NOMO-1 treated with DMSO at 0.1 percent for 48 hours (cell line): ENCODE measurements around the gene MCRIP2.
A peak's percentile ranks its signal among the peaks of the same experiment; 100 is the strongest.
"Not testable (repeated sequence)": the region's sequence is repeated elsewhere in the genome, so short reads cannot be mapped to it uniquely, and the experiment has no call there.

Experiments used
- DNase-seq: peaks from one replicate; lab custom pipeline; 2025; ENCODE audit not compliant: unreplicated experiment; lab: John Stamatoyannopoulos, UW

Gene MCRIP2

GRCh38 chr16:679814-680624 is 38.4 kb downstream of the MCRIP2 start, which contains the start of gene STUB1:
TSS of gene STUB1 (plus strand) at chr16:680410. CDS start at chr16:680526, 116 bp downstream.
- peak; percentile 66 for DNase-seq

DNA sequence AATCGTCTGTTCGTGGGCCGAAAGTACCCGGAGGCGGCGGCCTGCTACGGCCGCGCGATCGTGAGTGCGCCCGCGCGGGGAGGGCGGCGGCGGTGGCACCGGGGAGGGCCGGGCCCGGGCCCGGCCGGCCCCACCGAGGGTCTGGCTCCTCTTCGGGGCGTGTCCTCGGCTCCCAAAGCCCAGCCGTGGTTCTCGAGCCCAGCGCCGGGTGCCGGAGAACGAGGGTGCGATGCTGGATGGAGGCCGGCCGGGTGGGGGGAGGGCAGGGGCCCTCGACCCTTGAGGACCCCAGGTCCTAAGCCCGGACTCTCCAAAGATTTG is 39.0 kb downstream of the MCRIP2 start:
- DNase-seq: no peak

- DNase-seq: peak; percentile 34
Measured at GRCh38 chr16:680967-681745, 39.5 kb downstream of the MCRIP2 start.

DNA sequence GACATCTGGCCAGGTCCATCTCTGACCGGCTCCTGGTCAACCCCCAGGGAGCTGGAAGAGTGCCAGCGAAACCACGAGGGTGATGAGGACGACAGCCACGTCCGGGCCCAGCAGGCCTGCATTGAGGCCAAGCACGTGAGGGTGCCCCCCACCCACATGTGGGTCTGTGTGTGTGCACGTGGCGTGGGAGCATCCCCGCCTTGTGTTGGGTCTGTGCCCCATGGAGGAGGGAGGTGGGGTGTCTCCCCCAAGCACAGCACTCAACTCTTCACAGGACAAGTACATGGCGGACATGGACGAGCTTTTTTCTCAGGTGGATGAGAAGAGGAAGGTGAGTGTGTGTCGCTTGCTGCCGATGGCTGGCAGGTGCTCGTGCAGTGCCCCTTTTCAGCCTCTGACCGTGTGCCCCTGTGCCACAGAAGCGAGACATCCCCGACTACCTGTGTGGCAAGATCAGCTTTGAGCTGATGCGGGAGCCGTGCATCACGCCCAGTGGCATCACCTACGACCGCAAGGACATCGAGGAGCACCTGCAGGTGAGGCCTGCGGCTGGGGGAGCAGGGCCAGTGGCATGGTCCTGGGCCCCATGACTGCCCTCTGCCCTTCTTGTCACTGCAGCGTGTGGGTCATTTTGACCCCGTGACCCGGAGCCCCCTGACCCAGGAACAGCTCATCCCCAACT is 40.3 kb downstream of the MCRIP2 start:
- DNase-seq: no peak

- DNase-seq: no peak
Measured at GRCh38 chr16:682493-683395, 41.1 kb downstream of the MCRIP2 start.

DNA sequence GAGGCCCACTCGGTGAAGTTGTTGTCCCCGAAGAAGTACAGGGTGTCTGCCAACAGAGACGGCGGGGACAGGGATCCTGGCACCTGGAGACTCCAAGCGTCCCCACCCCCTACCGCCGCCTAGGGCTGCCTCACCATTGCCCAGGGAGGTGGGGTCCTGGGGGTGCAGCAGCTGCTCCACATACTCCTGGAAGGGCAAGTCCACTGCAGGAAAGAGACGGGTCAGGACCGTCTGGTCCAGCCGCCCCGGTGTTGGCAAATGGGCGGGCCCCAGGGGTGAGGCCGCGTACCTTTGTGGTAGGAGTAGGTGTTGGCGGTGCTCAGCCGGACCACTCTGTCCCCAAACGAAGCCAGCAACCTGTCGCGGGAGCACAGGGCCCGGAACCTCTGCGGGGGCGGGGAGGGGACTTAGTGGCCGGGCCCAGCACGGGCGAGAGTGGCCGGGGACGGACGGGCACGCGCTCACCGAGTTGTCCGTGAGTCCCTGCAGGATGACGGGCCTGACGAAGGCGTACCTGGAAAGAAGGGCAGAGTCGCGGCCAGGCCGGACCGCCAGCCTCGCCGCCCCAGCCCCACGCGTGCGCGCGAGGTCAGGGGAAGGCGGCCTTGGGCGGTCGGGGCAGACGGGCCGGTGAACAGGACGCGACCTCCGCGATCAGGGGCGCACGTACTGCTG is 41.9 kb downstream of the MCRIP2 start:
- no peak for DNase-seq

DNA sequence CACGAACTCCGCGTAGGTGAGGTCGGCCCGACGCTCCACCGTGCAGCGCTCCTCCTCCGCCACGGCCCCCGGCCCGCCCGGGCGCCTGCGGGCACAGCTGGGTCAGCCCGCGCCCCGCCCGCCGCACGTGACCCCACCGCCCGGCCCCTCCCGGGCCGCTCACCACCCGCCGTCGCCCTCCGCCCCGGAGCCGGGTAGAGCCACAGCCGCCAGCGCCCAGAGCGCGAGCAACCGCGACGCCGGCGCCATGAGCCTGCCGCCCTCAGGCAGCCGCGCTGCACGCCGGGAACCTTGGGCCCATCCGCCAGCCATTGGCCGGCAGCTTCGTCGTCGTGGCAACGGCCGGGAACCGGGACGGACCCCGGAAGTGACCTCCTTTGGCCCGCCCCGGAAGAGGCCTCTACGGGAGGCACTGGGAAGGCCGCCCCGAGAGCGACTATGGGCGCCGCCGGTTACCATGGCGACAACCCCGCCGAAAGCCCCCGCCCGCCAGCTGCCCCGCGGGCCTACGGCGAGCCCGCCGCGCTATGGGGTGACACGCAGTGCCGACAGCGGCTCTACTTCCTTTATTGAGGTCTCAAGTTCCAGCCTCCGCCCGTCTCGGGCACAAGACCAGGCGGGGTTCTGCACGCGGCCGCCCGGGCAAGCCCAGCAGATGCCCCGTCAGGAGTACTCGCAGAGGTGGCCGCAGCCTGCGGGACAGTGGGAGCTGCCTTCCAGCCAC is 42.6 kb downstream of the MCRIP2 start, which contains the start of gene JMJD8:
Gene JMJD8 (minus strand): TSS at position 264 of the 724 bp plus-strand sequence. CDS start 15 bp downstream, at position 249.
- DNase-seq: peak; percentile 88

DNA sequence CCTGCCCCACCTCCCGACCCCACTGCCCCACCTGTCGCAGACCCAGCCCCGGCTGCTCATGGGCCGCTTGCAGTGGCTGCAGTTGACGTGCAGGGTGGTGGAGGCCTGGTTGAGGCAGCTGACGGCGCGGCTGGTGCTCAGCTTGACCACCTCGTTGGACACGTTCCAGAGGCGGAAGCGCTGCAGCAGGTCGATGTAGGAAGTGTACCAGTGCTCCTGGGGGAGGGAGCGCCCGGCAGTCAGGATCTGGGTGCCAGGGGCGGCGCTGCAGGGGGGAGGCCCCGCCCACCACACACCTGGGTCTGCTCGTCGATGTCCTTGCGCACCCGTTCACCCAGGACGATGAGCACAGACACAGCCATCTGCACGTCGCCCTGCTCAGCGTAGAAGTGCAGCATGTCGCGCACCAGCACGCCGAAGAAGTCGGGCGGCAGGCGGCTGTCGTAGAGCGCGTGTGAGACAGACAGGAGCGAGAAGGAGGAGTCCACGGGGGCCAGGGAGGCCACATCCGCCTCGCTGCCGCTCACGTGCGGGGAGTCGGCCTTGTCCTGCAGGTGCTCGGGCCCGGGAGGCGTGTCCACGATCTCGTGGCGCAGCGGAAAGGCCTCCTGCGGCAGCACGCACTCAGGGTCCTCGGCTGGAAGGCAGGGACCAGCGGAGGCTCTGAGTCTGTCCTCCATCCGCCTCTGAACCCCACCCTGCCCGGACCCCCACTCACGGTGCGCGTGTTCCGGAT is 43.5 kb downstream of the MCRIP2 start:
- no peak for DNase-seq

DNA sequence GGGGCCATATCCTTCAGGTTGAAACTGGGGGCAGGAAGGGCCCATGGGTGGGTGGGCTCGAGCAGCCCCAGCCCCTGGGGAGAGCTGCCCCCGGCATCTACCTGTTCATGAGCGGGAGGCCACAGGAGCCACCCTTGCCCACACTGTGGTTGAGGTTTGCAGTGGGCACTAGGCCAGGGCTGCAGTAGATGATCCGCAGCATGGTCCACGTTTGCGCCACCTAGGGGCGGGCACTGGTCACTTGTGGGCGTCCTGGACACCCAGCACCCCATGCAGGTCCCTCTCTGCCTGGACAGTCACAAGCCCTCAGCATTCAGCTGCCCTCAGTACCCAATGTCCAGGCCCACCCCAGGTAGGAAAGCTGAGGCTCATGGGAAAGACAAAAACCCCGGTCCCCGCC is 44.3 kb downstream of the MCRIP2 start:
- DNase-seq: no peak

GRCh38 chr16:686459-687260 is 45.0 kb downstream of the MCRIP2 start:
- DNase-seq: no peak

- no peak for DNase-seq
Measured at GRCh38 chr16:687499-687898, 45.9 kb downstream of the MCRIP2 start.

DNA sequence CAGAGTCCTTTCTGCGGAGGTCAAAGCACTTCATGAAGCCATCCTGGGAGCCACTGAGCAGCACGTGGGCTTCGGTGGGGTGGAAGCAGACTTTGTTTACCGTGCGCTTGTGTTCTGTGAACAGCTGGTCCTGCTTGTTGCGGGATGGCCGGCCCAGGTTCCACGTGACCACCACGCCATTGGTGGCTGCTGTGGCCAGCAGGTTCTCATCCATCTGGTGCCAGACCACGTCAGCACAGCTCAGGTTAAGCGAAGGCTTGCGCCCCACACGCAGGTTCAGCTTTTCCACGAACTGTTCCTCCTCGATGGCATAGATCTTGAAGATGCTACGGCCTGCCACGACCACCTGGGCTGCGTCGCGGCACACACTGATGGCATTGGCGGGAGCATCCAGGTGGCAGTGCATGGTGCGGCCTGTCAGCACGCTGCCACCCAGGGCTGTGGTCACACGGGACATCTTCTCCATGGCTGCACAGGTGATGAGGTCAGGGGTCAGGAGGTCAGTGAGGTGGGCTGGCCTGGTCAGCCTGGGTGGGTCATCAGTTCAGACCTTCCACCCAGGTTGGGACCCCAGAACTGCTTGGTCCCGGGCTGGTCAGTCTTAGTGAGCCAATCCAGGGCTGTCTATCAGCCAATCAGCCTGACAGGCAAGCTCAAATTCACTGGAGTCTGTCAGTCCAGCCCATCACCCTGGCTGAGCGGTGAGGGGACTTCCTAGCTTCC is 47.7 kb downstream of the MCRIP2 start:
- no peak for DNase-seq

DNA sequence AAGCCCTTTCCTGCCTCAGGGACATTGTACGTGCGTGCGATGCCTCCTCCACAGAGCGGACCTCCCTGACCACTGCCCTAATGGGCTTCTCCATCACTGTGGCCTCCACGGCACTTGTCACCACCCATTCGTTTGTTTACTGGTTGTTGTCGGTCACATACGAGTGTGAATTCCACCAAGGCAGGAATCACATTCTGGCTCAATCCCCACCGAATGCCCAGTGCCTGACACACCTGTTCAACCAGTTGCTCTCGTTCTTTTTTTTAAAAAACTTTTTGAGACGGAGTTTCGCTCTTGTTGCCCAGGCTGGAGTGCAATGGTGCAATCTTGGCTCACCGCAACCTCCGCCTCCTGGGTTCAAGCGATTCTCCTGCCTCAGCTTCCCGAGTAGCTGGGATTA is 49.6 kb downstream of the MCRIP2 start:
- DNase-seq: not testable (repeated sequence)

DNA sequence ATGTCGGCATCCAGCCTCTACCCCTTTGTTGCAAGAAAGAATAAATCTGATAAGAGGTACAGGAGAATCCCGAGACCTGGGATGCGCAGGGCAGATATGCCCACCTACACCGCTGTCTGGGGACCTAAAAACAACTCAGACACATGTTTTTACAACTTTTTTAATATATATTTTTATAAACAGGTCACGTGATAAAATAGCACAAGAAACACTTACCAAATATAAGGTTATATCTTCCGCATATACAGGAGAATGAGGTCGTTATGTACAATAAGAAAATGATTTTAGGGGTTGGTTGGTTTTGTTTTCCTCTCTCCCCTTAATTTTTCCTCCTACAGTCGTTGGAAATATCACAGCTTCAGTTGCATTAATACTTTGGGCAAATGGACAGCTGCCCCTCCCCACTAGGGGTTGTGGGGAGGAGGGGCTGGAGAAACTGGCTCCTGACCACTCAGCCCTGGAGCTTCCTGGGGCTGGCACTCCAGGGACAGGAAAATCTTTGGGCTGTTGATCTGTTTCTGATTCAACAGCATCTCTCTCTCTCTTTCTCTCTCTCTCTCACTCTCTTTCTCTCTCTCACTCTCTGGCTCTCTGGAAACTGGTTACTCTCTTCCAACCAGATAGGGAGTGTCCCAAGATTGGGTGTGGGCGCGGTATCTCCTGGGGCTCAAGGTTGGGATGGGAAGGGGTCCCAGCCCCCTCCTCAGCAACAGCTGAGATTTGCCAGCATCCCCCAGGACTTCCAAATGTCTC is 50.9 kb downstream of the MCRIP2 start:
- no peak for DNase-seq

DNA sequence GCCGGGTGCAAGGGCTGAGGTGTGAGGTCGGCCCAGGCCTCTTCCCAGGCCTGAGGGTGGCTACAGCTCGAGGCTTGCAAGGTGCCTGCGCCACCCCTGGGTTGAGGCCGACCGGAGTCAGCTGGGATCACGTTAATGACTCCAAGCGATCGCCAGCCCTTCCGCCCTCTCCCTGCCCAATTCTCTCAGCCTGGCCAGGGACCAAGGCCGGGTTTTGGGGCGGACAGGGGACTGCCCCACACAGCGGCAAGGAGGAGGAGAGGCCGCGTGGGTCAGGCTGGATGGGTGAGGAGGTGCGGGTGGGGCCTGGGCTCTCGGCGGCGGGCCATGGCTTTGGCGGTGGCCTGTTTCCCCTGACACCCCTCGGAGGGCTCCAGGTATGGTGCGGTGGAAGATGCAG is 51.7 kb downstream of the MCRIP2 start:
- DNase-seq: no peak

DNA sequence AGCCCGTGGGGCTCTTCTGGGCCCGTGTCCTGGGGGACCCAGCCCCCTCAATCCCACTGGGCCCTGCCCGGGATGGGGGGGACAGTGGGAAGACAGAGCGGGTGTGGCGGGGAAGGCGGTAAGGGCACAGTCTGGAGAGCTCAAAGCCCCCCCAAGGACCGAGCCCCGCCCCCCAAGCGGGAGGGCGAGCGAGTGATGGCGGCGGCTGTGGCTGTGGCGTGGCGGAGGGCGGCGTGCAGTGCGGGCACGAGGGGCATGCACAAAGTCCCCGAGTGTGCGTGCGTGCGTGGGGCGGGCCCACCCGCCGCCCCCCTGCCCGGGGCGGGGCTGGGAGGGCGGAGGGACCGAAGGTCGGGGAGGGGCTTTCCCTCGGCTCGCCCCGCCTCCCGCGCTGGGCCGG is 52.1 kb downstream of the MCRIP2 start:
- DNase-seq: no peak
